Glutamatergic neuron (in vitro differentiated cells): ENCODE measurements around the gene DOC2B. TPM values are rescaled to one million over a fixed set of nuclear protein-coding genes. Genes with fewer than 3 reads are reported as not detected.
A peak's percentile ranks its signal among the peaks of the same experiment; 100 is the strongest.

Experiments used
- DNase-seq: peaks from one replicate; pipeline ENCODE4 v3.0.0; 2022
- H3K27ac Mint-ChIP-seq: one replicate; pipeline ENCODE4 v1.8.0; 2020; ENCODE audit warnings: mild to moderate bottlenecking, mixed read lengths, inconsistent platforms; ENCODE audit not compliant: unreplicated experiment
- H3K27me3 Mint-ChIP-seq: one replicate; pipeline ENCODE4 v1.8.0; 2020; ENCODE audit warnings: mild to moderate bottlenecking, moderate library complexity, mixed read lengths, inconsistent platforms; ENCODE audit not compliant: unreplicated experiment
- H3K36me3 Mint-ChIP-seq: one replicate; pipeline ENCODE4 v1.8.0; 2020; ENCODE audit warnings: mild to moderate bottlenecking, mixed read lengths, inconsistent platforms; ENCODE audit not compliant: unreplicated experiment
- H3K4me1 Mint-ChIP-seq: one replicate; pipeline ENCODE4 v1.8.0; 2020; ENCODE audit warnings: mild to moderate bottlenecking, low read depth, mixed read lengths, inconsistent platforms; ENCODE audit not compliant: unreplicated experiment
- H3K4me3 Mint-ChIP-seq: one replicate; pipeline ENCODE4 v1.8.0; 2020; ENCODE audit warnings: mild to moderate bottlenecking, mixed read lengths, inconsistent platforms; ENCODE audit not compliant: unreplicated experiment
- H3K9me3 Mint-ChIP-seq: one replicate; pipeline ENCODE4 v1.8.0; 2020; ENCODE audit warnings: mild to moderate bottlenecking, moderate library complexity, mixed read lengths, inconsistent platforms; ENCODE audit not compliant: unreplicated experiment
- total RNA-seq: library from RNA; stranded (reverse); fragmentation: NEBNext Ultra II Directional; extraction: Animal tissue kit (Norgen Biotek cat#: 25700); gene quantifications from one replicate; pipeline ENCODE4 v1.2.1, GENCODE V29; 2021; ENCODE audit not compliant: unreplicated experiment
- TF ChIP-seq, protein P1 (sequence below): fragments of 200-600 bp; sonication (generic); IDR thresholded peaks from one replicate; pipeline ENCODE4 v1.5.0; 2021; ENCODE audit not compliant: partially characterized antibody, unreplicated experiment

The DOC2B gene
- total RNA-seq, 1 donor from 2014 or later = 109 TPM

DNA sequence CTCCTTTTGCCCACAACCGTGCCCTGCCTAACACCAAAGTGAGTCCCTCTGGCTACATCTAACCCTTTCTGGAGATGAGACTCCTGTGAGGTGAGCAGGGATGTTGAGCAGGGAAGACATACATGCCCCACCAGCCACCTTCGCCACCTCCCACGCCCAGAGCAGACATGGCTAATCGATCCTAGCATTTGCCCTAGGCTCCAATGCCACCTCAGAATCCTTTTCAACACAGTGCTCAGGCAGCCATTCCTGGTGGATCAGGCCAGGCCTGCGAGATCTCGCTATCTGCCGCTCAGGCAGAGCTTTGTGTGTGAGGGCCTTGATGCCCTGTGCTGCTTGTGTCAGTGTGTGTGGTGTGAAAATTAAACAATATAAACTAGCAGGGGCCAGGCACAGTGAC, 23.1 kb downstream of the DOC2B start:
- Mint-ChIP-seq H3K4me1 (peaks cover 2% of the 10 kb centered on the region), H3K27ac (no peak overlapping the region), H3K27me3 (peaks cover 12% of the 10 kb centered on the region), H3K9me3 (peaks cover 3% of the 10 kb centered on the region), H3K4me3 (no peak overlapping the region), H3K36me3 (no peaks in the 10 kb centered on the region)
- DNase-seq = no peak
- TF ChIP-seq, protein P1, sequence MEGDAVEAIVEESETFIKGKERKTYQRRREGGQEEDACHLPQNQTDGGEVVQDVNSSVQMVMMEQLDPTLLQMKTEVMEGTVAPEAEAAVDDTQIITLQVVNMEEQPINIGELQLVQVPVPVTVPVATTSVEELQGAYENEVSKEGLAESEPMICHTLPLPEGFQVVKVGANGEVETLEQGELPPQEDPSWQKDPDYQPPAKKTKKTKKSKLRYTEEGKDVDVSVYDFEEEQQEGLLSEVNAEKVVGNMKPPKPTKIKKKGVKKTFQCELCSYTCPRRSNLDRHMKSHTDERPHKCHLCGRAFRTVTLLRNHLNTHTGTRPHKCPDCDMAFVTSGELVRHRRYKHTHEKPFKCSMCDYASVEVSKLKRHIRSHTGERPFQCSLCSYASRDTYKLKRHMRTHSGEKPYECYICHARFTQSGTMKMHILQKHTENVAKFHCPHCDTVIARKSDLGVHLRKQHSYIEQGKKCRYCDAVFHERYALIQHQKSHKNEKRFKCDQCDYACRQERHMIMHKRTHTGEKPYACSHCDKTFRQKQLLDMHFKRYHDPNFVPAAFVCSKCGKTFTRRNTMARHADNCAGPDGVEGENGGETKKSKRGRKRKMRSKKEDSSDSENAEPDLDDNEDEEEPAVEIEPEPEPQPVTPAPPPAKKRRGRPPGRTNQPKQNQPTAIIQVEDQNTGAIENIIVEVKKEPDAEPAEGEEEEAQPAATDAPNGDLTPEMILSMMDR = no peak

- DNase-seq = no peak
- H3K9me3 Mint-ChIP-seq = peaks cover 3% of the 10 kb centered on the region
- H3K27ac Mint-ChIP-seq = no peak overlapping the region
- TF ChIP-seq, protein P1 = no peak
- no peak overlapping the region for H3K4me3 Mint-ChIP-seq
- H3K4me1 Mint-ChIP-seq = peaks cover 2% of the 10 kb centered on the region
- H3K27me3 Mint-ChIP-seq = peaks cover 11% of the 10 kb centered on the region
- H3K36me3 Mint-ChIP-seq = no peaks in the 10 kb centered on the region
Measured at GRCh38 chr17:157901-158300, 23.5 kb downstream of the DOC2B start.

GRCh38 chr17:156946-157345, 24.5 kb downstream of the DOC2B start:
- Mint-ChIP-seq H3K36me3 (no peaks in the 10 kb centered on the region), H3K9me3 (peaks cover under 1% of the 10 kb centered on the region), H3K27me3 (peaks cover 9% of the 10 kb centered on the region), H3K27ac (no peak overlapping the region), H3K4me3 (no peak overlapping the region), H3K4me1 (no peaks in the 10 kb centered on the region)
- DNase-seq = peak; percentile 5
- TF ChIP-seq, protein P1 = no peak

- DNase-seq = peak; percentile 7
- H3K4me1 Mint-ChIP-seq = no peaks in the 10 kb centered on the region
- TF ChIP-seq, protein P1 = no peak
- H3K27me3 Mint-ChIP-seq = peaks cover 8% of the 10 kb centered on the region
- no peaks in the 10 kb centered on the region for H3K36me3 Mint-ChIP-seq
- no peak overlapping the region for H3K27ac Mint-ChIP-seq
- H3K9me3 Mint-ChIP-seq = no peaks in the 10 kb centered on the region
- no peak overlapping the region for H3K4me3 Mint-ChIP-seq
Measured at GRCh38 chr17:156094-156621, 25.3 kb downstream of the DOC2B start.

GRCh38 chr17:155576-155975, 25.9 kb downstream of the DOC2B start:
- Mint-ChIP-seq H3K9me3 (no peaks in the 10 kb centered on the region), H3K27me3 (peaks cover 4% of the 10 kb centered on the region), H3K36me3 (no peaks in the 10 kb centered on the region), H3K27ac (no peak overlapping the region), H3K4me3 (no peak overlapping the region), H3K4me1 (no peaks in the 10 kb centered on the region)
- TF ChIP-seq, protein P1 = no peak
- DNase-seq = peak; percentile 4
